VCaP (cell line): ENCODE data around the gene C2orf69.

Source experiments
- H3K27ac ChIP-seq: fragments of 450-650 bp; 2 replicates; pipeline ENCODE4 v1.5.1; 2017
- TF ChIP-seq, protein P1 (sequence below): fragments of 450-650 bp; conservative IDR thresholded peaks from 2 replicates; pipeline ENCODE4 v1.5.1; 2017; ENCODE audit warnings: mild to moderate bottlenecking, moderate library complexity

The C2orf69 gene

DNA sequence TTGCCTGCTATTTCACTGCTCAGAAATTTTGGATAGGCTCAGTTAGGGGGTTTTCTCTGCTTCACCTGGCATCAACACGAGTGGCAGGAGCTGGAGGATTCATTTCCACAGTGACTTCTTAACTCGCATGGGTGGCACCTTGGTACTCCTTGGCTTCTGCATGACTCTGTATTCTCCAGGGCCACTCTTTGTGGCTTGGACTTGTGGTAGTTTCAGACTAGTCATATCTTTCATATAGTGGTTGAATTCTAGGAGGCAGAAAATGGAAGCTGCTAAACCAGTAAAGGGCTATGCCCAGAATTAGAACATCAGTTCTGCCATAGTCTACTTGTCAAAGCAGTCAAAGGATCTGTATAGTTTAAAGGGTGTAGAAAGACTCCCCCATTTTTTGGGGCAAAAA, 51.1 kb downstream of the C2orf69 start:
- no peak overlapping the region for H3K27ac ChIP-seq
- TF ChIP-seq, protein P1, sequence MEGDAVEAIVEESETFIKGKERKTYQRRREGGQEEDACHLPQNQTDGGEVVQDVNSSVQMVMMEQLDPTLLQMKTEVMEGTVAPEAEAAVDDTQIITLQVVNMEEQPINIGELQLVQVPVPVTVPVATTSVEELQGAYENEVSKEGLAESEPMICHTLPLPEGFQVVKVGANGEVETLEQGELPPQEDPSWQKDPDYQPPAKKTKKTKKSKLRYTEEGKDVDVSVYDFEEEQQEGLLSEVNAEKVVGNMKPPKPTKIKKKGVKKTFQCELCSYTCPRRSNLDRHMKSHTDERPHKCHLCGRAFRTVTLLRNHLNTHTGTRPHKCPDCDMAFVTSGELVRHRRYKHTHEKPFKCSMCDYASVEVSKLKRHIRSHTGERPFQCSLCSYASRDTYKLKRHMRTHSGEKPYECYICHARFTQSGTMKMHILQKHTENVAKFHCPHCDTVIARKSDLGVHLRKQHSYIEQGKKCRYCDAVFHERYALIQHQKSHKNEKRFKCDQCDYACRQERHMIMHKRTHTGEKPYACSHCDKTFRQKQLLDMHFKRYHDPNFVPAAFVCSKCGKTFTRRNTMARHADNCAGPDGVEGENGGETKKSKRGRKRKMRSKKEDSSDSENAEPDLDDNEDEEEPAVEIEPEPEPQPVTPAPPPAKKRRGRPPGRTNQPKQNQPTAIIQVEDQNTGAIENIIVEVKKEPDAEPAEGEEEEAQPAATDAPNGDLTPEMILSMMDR, result no peak

- no peak overlapping the region for H3K27ac ChIP-seq
- TF ChIP-seq, protein P1, result no peak
Measured at GRCh38 chr2:199966405-199966804, 55.3 kb downstream of the C2orf69 start.

GRCh38 chr2:199966976-199967375, 55.9 kb downstream of the C2orf69 start:
- H3K27ac ChIP-seq, result no peak overlapping the region
- TF ChIP-seq, protein P1, result no peak

GRCh38 chr2:199968126-199968525, 57.0 kb downstream of the C2orf69 start:
- H3K27ac ChIP-seq, result no peak overlapping the region
- TF ChIP-seq, protein P1, result no peak

DNA sequence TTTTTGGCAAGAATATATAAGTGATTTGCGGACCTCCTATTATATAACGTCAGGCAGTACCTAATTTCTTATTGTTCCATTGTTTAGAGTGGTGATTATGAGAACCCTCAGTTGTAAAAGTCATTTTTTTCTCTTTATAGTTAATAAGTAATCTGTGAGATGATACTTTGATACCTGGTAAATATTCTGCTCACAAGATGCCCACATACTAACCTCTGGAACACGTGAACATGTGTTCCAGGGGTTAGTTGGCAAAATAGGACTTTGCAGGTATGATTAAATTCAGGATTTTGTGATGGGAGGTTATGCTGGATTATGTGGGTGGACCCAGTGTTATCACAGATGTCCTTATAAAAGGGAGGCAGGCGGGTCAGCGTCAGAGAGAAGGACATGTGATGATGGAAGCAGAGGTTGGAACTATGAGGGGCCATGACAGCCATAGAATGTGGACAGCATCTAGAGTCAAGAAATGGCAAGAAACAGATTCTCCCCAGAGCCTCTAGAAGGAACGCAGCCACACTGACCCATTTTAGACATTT, 61.1 kb downstream of the C2orf69 start:
- no peak overlapping the region for H3K27ac ChIP-seq
- TF ChIP-seq, protein P1, result no peak

DNA sequence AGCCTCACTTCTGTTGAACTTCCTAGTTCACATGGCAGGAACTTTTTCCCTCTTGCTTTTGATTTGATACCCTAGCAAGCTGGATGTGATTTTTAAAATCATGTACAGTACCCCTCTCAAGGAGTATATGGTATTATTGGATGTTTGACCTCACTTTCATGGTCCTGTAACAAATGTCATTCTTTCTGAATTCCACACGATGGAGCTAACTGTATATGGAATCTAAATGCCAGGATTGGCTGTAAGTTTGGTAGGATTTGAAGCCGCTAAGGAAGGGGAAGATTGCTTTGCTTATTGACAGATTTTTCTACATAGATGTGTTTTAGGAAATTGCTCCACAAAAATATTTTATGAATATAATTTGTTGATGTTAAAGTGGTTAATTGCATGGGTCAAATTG, 62.6 kb downstream of the C2orf69 start:
- TF ChIP-seq, protein P1, result peak; percentile 70
- no peak overlapping the region for H3K27ac ChIP-seq

- TF ChIP-seq, protein P1, result no peak
- H3K27ac ChIP-seq, result no peak overlapping the region
Measured at GRCh38 chr2:199975273-199975895, 64.3 kb downstream of the C2orf69 start.
